HG03060 (cell line): ENCODE measurements around the gene PKNOX2.

Experiments
- ATAC-seq: cut with Tn5 transposase; IDR thresholded peaks from one replicate; pipeline ENCODE4 v1.9.1; 2021; ENCODE audit warnings: low read depth, moderate number of reproducible peaks; ENCODE audit not compliant: unreplicated experiment

PKNOX2 gene

GRCh38 chr11:125330462-125331325, 166.1 kb downstream of the PKNOX2 start:
- ATAC-seq: no peak

DNA sequence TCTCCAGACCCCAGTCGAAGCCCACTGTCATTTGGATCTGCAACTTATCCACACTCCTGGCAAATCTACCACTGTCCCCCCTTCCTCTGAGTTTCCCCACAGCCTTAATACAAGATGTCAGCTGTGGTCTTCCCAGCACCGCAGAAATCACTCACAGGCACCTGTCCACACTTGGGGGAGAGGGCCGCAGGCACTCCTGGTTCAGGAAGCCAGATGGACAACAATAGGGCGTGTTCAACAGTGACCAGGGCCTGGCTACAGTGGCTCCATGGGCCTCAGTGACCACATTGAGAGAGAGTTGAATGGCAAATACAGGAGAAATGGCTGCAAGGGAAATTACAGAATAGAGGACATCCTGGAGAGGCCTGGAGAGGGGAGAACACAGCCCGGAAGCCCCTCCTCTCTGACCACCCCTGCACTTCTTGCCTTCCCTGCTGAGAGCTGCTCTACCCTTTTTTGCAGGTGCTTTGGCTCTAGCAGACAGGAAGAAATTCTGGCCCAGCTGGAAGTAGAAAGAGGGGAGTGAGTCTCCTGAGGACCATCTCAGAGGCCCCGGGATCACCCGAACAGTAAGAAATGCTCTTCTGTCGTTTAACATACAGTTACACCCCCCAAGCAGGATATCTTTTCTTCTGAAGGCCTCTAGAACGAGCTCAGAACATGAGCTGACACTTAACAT, 166.9 kb downstream of the PKNOX2 start:
- no peak for ATAC-seq

GRCh38 chr11:125332821-125333220, 168.3 kb downstream of the PKNOX2 start:
- ATAC-seq: no peak

GRCh38 chr11:125333354-125334073, 169.0 kb downstream of the PKNOX2 start:
- no peak for ATAC-seq

- no peak for ATAC-seq
Observed at GRCh38 chr11:125335106-125335505, 170.6 kb downstream of the PKNOX2 start.

GRCh38 chr11:125337836-125338834, 173.6 kb downstream of the PKNOX2 start:
- no peak for ATAC-seq

DNA sequence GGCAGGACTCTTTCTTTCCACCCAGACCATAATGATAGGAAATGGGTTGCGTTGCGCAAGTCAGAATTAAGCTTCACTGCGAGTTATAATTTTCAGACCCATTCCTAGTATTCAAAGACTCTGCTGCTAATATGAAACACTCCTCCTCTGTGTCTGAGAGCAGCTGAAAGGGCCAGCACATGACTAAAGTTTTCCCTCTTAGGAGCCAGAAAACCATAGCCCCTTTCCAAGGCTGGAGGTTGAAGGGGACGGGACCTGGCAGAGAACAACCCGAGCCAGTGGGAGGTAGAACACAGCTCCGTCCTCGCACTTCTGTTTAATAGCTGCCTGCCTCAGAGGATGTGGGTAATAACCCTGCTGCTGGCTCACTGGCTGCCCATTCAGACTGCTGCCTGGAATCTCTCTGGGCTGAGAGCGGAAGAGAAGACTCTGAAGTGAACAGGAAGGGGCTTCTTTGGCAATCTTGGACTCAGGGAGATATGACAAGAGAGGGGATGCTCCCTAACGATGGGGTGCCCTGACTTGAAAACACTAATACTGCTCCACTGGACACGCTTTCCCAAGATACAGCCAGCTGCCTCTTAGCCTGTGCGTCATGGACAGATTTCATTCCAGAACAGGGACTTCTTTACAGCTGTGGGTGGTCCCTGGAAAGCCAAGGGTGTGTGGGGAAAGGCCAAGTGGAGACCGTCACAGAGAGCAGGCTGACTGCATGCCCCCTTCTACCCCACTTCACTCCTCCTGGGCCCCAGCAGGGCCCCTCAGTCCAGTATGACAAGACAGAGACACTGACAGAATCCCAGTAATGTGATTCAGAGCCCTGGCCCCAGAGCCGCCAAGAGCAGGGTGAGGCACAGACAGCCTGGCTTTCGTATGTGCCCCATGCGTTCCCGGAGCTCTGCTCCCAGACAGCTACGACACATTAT, 174.6 kb downstream of the PKNOX2 start:
- no peak for ATAC-seq

- ATAC-seq: no peak
Observed at GRCh38 chr11:125341676-125342075, 177.1 kb downstream of the PKNOX2 start.

DNA sequence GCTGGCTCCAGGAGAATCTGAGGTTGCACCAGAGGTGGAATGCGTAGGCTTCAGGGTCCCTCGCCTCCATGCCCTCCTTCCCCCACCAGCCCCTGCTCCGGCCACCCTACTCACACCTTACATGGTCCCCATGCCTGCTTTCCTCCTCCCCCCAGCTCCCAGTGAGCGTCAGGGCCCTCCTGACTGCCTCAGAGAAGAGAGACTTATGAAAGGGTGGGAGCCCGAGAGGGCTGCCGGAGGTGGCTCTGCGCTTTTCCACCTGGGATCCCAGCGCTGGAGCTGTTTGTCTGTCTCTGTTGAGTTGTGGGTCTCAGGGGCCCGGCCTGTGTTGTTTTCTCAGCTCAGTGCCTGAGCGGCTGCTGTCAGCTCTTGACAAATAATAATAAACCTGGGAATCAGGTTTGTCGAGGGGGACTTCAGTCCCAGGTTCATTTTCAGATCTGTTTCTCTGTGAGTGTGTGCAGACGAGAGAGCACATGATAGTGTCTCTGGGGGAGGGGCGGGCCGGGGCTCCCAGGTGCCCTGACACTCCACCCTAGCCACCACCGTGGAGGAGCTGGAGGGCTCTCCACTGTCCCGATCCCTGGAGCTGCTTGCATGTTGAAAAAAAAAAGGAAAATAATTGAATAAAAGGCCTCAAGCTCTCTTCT, 177.9 kb downstream of the PKNOX2 start:
- ATAC-seq: no peak

- ATAC-seq: no peak
Observed at GRCh38 chr11:125343086-125343717, 178.7 kb downstream of the PKNOX2 start.

DNA sequence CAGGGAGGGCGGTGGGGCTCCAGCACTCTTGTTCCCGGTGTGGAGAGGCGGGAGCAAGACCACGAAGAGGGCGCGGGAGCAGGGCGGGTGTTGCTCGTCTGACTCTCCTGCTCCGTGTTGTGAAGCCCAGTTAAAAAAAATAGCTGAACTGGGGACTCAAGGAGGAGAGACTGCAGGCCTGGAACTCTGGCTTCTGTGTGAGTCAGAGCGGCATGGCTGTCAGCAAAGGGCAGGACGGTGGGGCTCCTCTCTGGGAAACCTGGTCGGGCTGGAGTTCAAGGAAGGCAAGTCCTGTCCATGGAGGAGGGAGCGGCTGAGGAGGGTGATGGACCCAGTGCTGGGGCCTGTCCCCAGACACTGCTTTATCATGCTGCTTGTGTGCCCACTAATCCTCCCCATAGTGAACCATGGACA, 179.2 kb downstream of the PKNOX2 start:
- ATAC-seq: no peak

DNA sequence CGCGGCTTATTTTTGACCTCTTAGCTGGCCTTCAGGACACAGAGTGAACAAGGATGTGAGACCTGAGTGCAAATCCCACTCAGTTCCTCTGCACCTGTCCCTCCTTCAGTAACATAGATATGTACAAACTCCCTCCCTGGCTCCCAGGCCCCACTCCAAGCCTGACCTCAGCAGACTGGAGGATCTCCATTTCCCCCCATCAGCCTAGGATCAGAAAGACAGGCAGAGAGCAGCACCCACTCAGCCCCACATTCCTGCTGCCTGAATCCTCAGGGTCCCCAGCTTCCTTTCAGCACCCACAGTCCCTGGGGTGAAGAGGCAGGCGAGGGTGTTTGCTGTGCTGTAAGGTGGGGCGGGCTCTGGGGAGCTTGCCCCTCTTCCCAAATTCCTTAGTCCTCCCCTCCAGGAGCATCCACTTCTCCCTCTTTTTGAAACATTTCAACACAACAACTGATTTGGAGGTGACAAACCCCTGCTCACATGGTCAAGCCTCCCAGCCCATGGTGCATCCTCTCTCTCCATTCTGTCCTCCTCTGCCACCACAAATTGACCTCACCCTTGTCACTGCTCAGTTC, 180.4 kb downstream of the PKNOX2 start:
- ATAC-seq: no peak

- no peak for ATAC-seq
Observed at GRCh38 chr11:125345421-125346178, 181.0 kb downstream of the PKNOX2 start.

GRCh38 chr11:125346179-125346530, 181.6 kb downstream of the PKNOX2 start:
- ATAC-seq: no peak

DNA sequence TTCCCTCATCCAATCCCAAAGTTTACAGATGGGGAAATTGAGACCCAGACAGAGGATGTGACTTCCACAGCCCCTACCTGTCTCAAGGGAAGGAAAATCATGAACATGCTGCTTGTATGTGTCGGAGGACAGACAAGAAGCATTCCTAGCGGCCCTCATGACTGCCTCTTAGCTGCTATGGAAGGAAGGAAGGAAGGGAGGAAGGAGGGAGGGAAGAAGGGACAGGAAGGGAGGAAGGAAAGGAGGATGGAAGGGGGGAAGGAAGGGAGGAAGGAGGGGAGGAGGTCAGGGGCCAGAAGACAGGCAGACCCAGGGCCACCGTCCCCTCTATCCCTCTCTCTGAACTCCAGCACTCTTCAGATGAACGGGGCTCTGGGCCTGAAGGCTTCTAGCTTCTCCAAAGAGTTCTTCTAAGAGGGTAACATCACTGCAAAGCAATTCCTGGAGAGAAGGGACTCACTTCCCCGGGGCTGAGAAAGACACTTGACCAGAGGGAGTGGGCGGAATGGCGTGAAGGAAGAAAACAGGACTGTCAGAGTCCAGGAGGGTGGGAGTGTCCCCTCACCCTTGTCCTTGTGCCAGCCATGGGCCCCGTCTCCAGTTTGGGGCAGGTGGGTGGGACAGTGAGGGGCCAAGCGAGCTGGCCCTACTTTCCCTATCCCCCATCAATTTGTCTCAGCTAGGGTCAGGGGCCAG, 182.2 kb downstream of the PKNOX2 start:
- no peak for ATAC-seq

DNA sequence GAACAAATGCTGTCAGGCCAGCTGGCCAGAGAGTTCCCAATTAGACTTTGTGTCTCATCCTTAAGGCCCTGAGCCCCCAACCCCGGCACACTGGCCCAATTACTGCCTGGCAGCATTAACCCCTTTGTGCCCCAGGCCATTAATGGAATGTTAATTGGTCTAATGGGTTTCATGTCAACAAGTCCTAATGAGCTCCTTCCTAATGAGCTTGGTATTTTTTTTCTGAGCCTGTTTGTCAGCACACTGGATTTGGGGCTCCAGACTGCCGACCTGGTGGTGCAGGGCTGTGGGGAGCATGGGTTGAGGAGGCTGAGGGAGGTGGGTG, 182.7 kb downstream of the PKNOX2 start:
- no peak for ATAC-seq
